Upper lobe of right lung (tissue), 1 donor: ENCODE results near the gene PUS7. TPM values are rescaled to one million over a fixed set of nuclear protein-coding genes. Genes with fewer than 3 reads are reported as not detected.
"Not testable (repeated sequence)": the region's sequence is repeated elsewhere in the genome, so short reads cannot be mapped to it uniquely, and the experiment has no call there.

Experiments used
- ATAC-seq: fragments of 200-7000 bp; cut with Tn5 transposase; one replicate; pipeline ENCODE4 v1.9.1; 2020; ENCODE audit warnings: mild to moderate bottlenecking, moderate library complexity
- DNase-seq: peaks from one replicate; pipeline ENCODE4 v3.0.0-alpha.2; 2020
- H3K27ac ChIP-seq: fragments of 200-600 bp; one replicate; pipeline ENCODE4 v1.8.0; 2022
- H3K27me3 ChIP-seq: fragments of 200-600 bp; one replicate; pipeline ENCODE4 v1.8.0; 2022; ENCODE audit warnings: mild to moderate bottlenecking
- H3K36me3 ChIP-seq: fragments of 200-600 bp; one replicate; pipeline ENCODE4 v1.8.0; 2022
- H3K4me1 ChIP-seq: fragments of 200-600 bp; one replicate; pipeline ENCODE4 v1.8.0; 2022
- H3K4me3 ChIP-seq: fragments of 200-600 bp; one replicate; pipeline ENCODE4 v1.8.0; 2022; ENCODE audit warnings: mild to moderate bottlenecking
- H3K9me3 ChIP-seq: fragments of 200-600 bp; one replicate; pipeline ENCODE4 v1.8.0; 2022
- intact Hi-C: fragments of 100-400 bp; cut with DNase I; formaldehyde crosslinking; loops from one replicate; pipeline ENCODE4 v1.11.0; 2022
- total RNA-seq: library from RNA; stranded (reverse); fragmentation: NEBNext Ultra II Directional; extraction: Animal tissue kit (Norgen Biotek cat#: 25700); gene quantifications from one replicate; pipeline ENCODE4 v1.2.1, GENCODE V29; 2021
- TF ChIP-seq, protein P1 (sequence below): fragments of 200-600 bp; IDR thresholded peaks from one replicate; pipeline ENCODE4 v1.8.0; 2022; ENCODE audit warnings: antibody characterized with exemption
- donor health status: DM: no; HTN: yes; CAD: no; lungs with severe emphysema.

The PUS7 gene
- total RNA-seq, 1 donor from 2014 or later: 10.9 TPM

- no peak for ATAC-seq
- TF ChIP-seq, protein P1, sequence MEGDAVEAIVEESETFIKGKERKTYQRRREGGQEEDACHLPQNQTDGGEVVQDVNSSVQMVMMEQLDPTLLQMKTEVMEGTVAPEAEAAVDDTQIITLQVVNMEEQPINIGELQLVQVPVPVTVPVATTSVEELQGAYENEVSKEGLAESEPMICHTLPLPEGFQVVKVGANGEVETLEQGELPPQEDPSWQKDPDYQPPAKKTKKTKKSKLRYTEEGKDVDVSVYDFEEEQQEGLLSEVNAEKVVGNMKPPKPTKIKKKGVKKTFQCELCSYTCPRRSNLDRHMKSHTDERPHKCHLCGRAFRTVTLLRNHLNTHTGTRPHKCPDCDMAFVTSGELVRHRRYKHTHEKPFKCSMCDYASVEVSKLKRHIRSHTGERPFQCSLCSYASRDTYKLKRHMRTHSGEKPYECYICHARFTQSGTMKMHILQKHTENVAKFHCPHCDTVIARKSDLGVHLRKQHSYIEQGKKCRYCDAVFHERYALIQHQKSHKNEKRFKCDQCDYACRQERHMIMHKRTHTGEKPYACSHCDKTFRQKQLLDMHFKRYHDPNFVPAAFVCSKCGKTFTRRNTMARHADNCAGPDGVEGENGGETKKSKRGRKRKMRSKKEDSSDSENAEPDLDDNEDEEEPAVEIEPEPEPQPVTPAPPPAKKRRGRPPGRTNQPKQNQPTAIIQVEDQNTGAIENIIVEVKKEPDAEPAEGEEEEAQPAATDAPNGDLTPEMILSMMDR: no peak
- peaks cover 13% of the 10 kb centered on the region for H3K36me3 ChIP-seq
Observed at GRCh38 chr7:105461518-105461917, 60.6 kb downstream of the PUS7 start.

DNA sequence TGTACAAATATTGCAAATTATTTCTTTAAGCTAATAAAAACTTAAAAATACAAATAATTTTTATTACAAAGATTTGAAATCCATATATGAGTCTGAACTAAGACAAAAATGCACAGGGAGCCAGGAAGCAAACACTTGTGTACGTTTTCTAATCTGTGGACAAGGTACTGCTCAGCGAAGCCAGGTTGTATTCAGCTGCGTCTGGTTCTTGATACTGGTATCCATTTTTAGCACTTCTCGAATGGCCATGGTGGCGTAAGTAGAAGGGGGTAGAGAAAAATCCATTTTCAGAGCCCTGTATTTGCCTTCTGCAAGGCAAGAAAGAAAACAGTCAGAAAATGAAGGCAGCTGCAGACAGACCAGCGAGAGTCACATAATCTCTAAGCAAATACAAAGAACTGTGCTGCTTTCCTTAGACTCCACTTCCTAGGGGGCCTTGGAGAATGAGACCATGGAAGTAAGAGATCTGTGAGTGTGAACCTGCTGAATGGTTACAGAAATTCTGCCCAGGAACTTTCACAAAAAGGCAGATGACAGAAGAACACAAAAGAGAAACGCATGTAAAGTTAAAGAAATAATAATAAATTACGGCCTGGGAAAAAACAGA is 64.3 kb downstream of the PUS7 start:
- ATAC-seq (no peak), DNase-seq (no peak)
- TF ChIP-seq, protein P1: no peak
- Histone ChIP-seq H3K36me3 (peaks cover 7% of the 10 kb centered on the region), H3K4me1 (no peaks in the 10 kb centered on the region), H3K9me3 (no peaks in the 10 kb centered on the region), H3K27me3 (no peaks in the 10 kb centered on the region), H3K4me3 (no peak overlapping the region), H3K27ac (no peak overlapping the region)
- intact Hi-C loops: no loop called here

More at GRCh38 chr7:105461518-105461917, 60.6 kb downstream of the PUS7 start:
- no peak overlapping the region for H3K4me3 ChIP-seq
- DNase-seq: no peak
- intact Hi-C loops: no loop called here
- no peaks in the 10 kb centered on the region for H3K27me3 ChIP-seq
- H3K27ac ChIP-seq: no peak overlapping the region
- no peaks in the 10 kb centered on the region for H3K9me3 ChIP-seq
- H3K4me1 ChIP-seq: no peaks in the 10 kb centered on the region

GRCh38 chr7:105454921-105455320 is 67.2 kb downstream of the PUS7 start:
- no peak overlapping the region for H3K27ac ChIP-seq
- intact Hi-C loops: no loop called here
- H3K36me3 ChIP-seq: no peaks in the 10 kb centered on the region
- no peaks in the 10 kb centered on the region for H3K27me3 ChIP-seq
- H3K4me3 ChIP-seq: no peak overlapping the region
- no peaks in the 10 kb centered on the region for H3K9me3 ChIP-seq
- DNase-seq: no peak
- TF ChIP-seq, protein P1: no peak
- no peak for ATAC-seq
- no peaks in the 10 kb centered on the region for H3K4me1 ChIP-seq

- no peaks in the 10 kb centered on the region for H3K4me1 ChIP-seq
- H3K4me3 ChIP-seq: no peak overlapping the region
- intact Hi-C loops: no loop called here
- H3K27ac ChIP-seq: no peak overlapping the region
- ATAC-seq (no peak), DNase-seq (no peak)
- H3K9me3 ChIP-seq: no peaks in the 10 kb centered on the region
- TF ChIP-seq, protein P1: no peak
- H3K36me3 ChIP-seq: no peaks in the 10 kb centered on the region
- H3K27me3 ChIP-seq: no peaks in the 10 kb centered on the region
Observed at GRCh38 chr7:105454095-105454747, 67.8 kb downstream of the PUS7 start.

DNA sequence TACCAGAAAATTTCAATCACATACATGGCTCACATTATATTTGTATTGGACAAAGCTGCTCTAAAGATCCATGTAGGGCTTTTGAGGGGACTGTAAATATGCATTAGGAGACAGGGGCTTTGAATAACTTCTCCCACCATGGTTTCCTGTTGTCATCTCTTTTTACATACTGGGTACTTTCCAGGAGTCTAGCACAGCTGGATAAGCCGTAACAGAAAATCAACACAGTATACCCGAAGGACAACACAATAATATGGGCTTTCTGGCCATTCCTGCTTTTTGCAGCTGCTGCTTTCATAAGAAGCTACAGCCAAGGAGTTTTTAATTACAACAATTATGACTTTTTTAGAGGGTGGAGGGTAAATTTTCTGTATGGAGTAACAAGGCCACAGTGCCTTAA is 70.0 kb downstream of the PUS7 start:
- Histone ChIP-seq H3K36me3 (no peaks in the 10 kb centered on the region), H3K4me1 (no peaks in the 10 kb centered on the region), H3K4me3 (no peak overlapping the region), H3K9me3 (no peaks in the 10 kb centered on the region), H3K27me3 (no peaks in the 10 kb centered on the region), H3K27ac (no peak overlapping the region)
- DNase-seq (no peak), ATAC-seq (no peak)
- intact Hi-C loops: no loop called here
- TF ChIP-seq, protein P1: no peak

DNA sequence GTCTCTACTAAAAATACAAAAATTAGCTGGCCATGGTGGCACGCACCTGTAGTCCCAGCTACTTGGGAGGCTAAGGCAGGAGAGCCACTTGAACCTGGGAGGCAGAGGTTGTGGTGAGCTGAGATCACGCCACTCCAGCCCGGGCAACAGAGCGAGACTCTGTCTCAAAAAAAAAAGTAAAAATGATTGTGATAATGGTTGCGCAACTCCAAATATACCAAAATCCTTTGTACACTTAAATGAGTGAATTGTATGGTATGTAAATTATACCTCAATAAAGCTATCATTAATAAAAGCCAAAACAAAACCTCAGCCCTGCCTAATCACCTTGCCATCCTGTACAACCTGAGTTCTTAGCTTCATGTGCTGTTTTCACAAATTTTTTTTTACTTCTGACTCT is 71.2 kb downstream of the PUS7 start:
- intact Hi-C loops, H3K27me3 ChIP-seq, H3K4me1 ChIP-seq, H3K9me3 ChIP-seq, H3K27ac ChIP-seq, H3K4me3 ChIP-seq, ATAC-seq, DNase-seq, H3K36me3 ChIP-seq: not testable (repeated sequence)
